Neuronal stem cell (in vitro differentiated cells): ENCODE results near the gene FGF8.

Experiments used
- DNase-seq: peaks from one replicate; pipeline ENCODE4 v3.0.0-alpha.2; 2013; ENCODE audit warnings: low spot score
- H2AFZ ChIP-seq: one replicate; pipeline ENCODE4 v1.6.1; 2013; ENCODE audit warnings: mild to moderate bottlenecking, low read length, inconsistent platforms
- H2AK5ac ChIP-seq: 2 replicates; pipeline ENCODE4 v1.6.1; 2013; ENCODE audit warnings: low read depth, mild to moderate bottlenecking, inconsistent platforms, low read length, moderate library complexity, mixed read lengths
- H2BK120ac ChIP-seq: 2 replicates; pipeline ENCODE4 v1.6.1; 2013; ENCODE audit warnings: low read depth, mild to moderate bottlenecking, inconsistent platforms, low read length, moderate library complexity, mixed read lengths
- H2BK12ac ChIP-seq: one replicate; pipeline ENCODE4 v1.6.1; 2013; ENCODE audit warnings: low read length, inconsistent platforms
- H2BK15ac ChIP-seq: 2 replicates; pipeline ENCODE4 v1.6.1; 2013; ENCODE audit warnings: mild to moderate bottlenecking, low read length, inconsistent platforms, mixed read lengths
- H2BK5ac ChIP-seq: one replicate; pipeline ENCODE4 v1.6.1; 2013; ENCODE audit warnings: inconsistent platforms, mild to moderate bottlenecking, low read length, moderate library complexity
- H3K14ac ChIP-seq: one replicate; pipeline ENCODE4 v1.6.1; 2013; ENCODE audit warnings: low read length, inconsistent platforms
- H3K18ac ChIP-seq: 2 replicates; pipeline ENCODE4 v1.6.1; 2013; ENCODE audit warnings: low read length, inconsistent platforms
- H3K23ac ChIP-seq: 2 replicates; pipeline ENCODE4 v1.6.1; 2013; ENCODE audit warnings: low read depth, mild to moderate bottlenecking, mixed read lengths, low read length, inconsistent platforms; ENCODE audit not compliant: poor library complexity
- H3K27ac ChIP-seq: replicated peaks from 3 replicates; pipeline ENCODE4 v1.5.1; 2013; ENCODE audit warnings: low read length, inconsistent platforms
- H3K27me3 ChIP-seq, 3 experiments: 2 replicates each; pipeline ENCODE4 v1.6.1; 2013; ENCODE audit warnings: low read length in 3 of 3, mild to moderate bottlenecking in 2 of 3, inconsistent platforms in 1 of 3, low read depth in 1 of 3, mixed read lengths in 1 of 3, moderate library complexity in 1 of 3; ENCODE audit not compliant: control insufficient read depth in 3 of 3, insufficient read depth in 3 of 3
- H3K36me3 ChIP-seq, 2 donors: replicated peaks in 1 of 2; 2 replicates each; pipeline ENCODE4 v1.6.1; 2013; ENCODE audit warnings: low read length in 2 of 2; ENCODE audit not compliant: control insufficient read depth in 2 of 2, insufficient read depth in 2 of 2
- H3K4ac ChIP-seq: 2 replicates; pipeline ENCODE4 v1.6.1; 2013; ENCODE audit warnings: inconsistent platforms, mild to moderate bottlenecking, low read length, moderate library complexity
- H3K4me1 ChIP-seq, 2 donors: 1 replicate in 1 of 2; 2 replicates in 1 of 2; pipeline ENCODE4 v1.6.1; 2013; ENCODE audit warnings: low read length in 2 of 2, low read depth in 1 of 2; ENCODE audit not compliant: control insufficient read depth in 2 of 2, insufficient read depth in 1 of 2
- H3K4me2 ChIP-seq: one replicate; pipeline ENCODE4 v1.6.1; 2013; ENCODE audit warnings: mild to moderate bottlenecking, low read length, inconsistent platforms; ENCODE audit not compliant: insufficient read depth, poor library complexity, severe bottlenecking
- H3K4me3 ChIP-seq, 2 donors: 2 replicates each; pipeline ENCODE4 v1.5.1; 2013; ENCODE audit warnings: low read length in 2 of 2, mild to moderate bottlenecking in 2 of 2, inconsistent platforms in 1 of 2, moderate library complexity in 1 of 2
- H3K79me1 ChIP-seq: one replicate; pipeline ENCODE4 v1.6.1; 2013; ENCODE audit warnings: low read depth, mild to moderate bottlenecking, inconsistent platforms, low read length, moderate library complexity
- H3K9ac ChIP-seq: one replicate; pipeline ENCODE4 v1.6.1; 2013; ENCODE audit warnings: mild to moderate bottlenecking, low read depth, low read length, inconsistent platforms; ENCODE audit not compliant: poor library complexity
- H3K9me3 ChIP-seq, 2 donors: replicated peaks in 1 of 2; 2 replicates each; pipeline versions ENCODE3 to v1.6.1; 2013; ENCODE audit warnings: low read length in 2 of 2, mild to moderate bottlenecking in 2 of 2, inconsistent platforms in 1 of 2, low read depth in 1 of 2, mixed read lengths in 1 of 2, moderate library complexity in 1 of 2; ENCODE audit not compliant: control insufficient read depth in 2 of 2, insufficient read depth in 1 of 2
- H4K8ac ChIP-seq: one replicate; pipeline ENCODE4 v1.6.1; 2013; ENCODE audit warnings: low read depth, mild to moderate bottlenecking, inconsistent platforms, low read length, moderate library complexity
- H4K91ac ChIP-seq: one replicate; pipeline ENCODE4 v1.6.1; 2013; ENCODE audit warnings: low read length, low read depth, mild to moderate bottlenecking, inconsistent platforms; ENCODE audit not compliant: poor library complexity
- WGBS, 2 donors: extraction: QIAGEN DNeasy Blood & Tissue Kit; methylation state at CpG; one replicate each; pipeline ENCODE4 v1.1.7; 2013; ENCODE audit warnings: missing lambda C conversion rate in 2 of 2, mixed read lengths in 1 of 2; ENCODE audit not compliant: insufficient read length in 2 of 2, insufficient replicate concordance in 1 of 2; ENCODE audit errors: extremely low coverage in 2 of 2; 5-methylcytosine and 5-hydroxymethylcytosine counted together

Gene FGF8

DNA sequence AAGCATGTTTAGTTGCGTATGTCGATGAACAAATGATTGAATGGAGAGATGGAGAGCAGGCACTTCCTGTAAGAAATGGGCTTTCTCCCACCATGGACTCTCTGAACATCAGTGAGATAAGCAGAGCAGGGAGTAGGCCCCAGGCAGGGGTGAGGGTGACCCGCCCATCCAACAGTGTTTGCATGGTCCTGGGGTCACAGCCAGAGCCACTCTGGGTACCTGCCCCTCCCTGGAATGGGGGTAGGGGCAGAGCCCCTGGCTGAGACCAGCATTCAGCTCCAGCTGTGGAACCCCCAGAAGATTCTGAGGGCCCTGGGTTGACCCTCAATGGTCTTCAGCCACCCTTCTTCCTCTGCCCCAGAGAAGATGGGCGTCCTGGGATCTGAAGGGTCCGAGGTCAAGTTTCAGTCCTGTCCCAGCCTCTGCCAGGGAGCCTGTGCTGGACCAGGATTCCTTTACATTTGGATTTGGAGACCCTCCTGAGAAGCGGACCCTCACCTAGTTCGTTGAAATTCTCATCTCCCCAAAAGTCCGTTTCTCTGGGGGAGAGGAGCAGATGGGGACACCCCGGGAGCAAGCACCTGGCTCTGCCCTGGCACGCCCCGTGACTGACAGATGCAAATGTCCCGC is 2.4 kb upstream of the FGF8 start:
- Histone ChIP-seq H3K4ac (no peak overlapping the region), H2AFZ (peak overlapping the region; percentile 86), H3K27ac (no peak overlapping the region), H4K91ac (no peak overlapping the region), H3K4me1 (peaks cover 12 to 39% of the 10 kb centered on the region in 2 donors), H2AK5ac (peak overlapping the region; percentile 51), H2BK5ac (no peak overlapping the region), H3K18ac (peak overlapping the region; percentile 76), H3K9me3 (no peaks in the 10 kb centered on the region), H3K4me3 (peak overlapping the region in 1 of 2 donors; percentile 42), H3K27me3 (peaks cover 0 to 62% (median 46%) of the 10 kb centered on the region in 3 experiments), H3K9ac (no peak overlapping the region), H2BK15ac (no peak overlapping the region), H3K23ac (no peak overlapping the region), H3K4me2 (peak overlapping the region; percentile 84), H3K14ac (no peak overlapping the region), H2BK120ac (no peak overlapping the region), H3K79me1 (peaks cover 3% of the 10 kb centered on the region), H3K36me3 (peaks cover 0 to 4% of the 10 kb centered on the region in 2 donors), H2BK12ac (no peak overlapping the region), H4K8ac (no peak overlapping the region)
- no peak for DNase-seq
- no CpG with 5 or more reads among the region's 12 CpGs for WGBS, 2 donors

DNA sequence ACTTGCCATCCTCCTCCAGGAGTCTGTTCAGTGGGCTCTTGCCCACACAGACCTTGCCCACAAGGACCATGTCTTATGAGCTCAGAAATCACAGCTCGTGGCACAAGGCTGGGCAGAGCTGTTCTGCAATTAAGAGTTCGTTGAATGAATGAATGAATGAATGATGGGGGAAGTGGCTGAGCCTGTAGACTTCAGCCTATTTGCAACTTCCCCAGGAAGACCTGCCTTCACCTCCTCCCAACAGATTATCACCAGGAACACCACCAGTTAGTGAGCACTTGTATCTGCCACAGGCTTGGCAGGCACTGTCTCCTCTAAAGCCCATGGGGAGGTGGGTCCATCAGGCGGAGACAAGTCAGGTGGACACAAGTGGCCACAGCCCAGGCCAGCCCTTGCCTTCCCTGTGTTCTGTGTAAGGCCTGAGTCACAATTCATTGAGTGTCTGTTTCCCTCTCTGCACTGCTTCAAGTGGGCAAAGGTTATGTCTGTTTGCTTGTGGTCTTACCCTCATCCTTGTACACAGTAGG is 1.8 kb upstream of the FGF8 start:
- Histone ChIP-seq H3K79me1 (peaks cover 4% of the 10 kb centered on the region), H3K9me3 (no peaks in the 10 kb centered on the region), H2BK5ac (no peak overlapping the region), H3K4me2 (no peak overlapping the region), H2BK15ac (no peak overlapping the region), H4K91ac (no peak overlapping the region), H3K14ac (no peak overlapping the region), H3K36me3 (peaks cover 0 to 4% of the 10 kb centered on the region in 2 donors), H2BK12ac (no peak overlapping the region), H2BK120ac (no peak overlapping the region), H3K27me3 (peaks cover 0 to 68% (median 46%) of the 10 kb centered on the region in 3 experiments), H3K18ac (no peak overlapping the region), H3K23ac (no peak overlapping the region), H3K9ac (no peak overlapping the region), H3K4me1 (peaks cover 12 to 43% of the 10 kb centered on the region in 2 donors), H3K4ac (no peak overlapping the region), H2AK5ac (peak overlapping the region; percentile 51), H3K4me3 (no peak overlapping the region), H4K8ac (no peak overlapping the region), H2AFZ (no peak overlapping the region), H3K27ac (no peak overlapping the region)
- DNase-seq, result no peak
- no CpG with 5 or more reads among the region's 3 CpGs for WGBS, 2 donors

DNA sequence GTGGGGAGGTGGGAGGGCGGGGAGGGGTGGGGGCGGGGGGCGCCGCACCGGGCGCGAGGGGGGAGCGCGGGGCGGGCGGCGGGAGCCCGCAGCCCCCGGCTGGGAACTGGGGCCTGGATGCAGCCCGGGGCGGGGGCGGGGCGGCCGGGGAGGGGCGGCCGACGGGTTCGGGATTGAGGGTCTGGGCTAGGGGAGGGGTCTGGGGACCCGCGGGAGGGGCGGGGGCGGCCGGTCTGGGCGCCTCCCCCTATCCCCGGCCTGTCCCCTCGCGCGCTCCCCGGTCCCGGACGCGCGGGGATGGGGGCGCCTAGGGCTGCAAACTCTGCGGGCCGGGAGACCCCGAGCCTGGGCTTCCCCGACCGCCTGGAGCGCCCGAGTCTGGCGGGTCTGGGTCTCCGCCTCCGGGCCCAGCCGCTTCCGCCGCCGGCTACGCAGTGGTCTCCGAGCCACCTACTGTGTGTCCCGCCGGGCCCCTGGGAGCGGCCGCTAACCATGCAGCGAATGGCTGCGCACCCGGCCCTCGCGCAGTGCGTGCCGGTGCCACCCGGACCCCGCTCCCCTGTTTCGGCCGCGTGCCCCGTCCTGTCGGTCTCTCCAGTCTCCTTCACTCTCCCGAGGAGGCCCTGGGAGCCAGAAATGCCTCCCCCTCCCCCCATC is 375 bp upstream of the FGF8 start:
- peak overlapping the region; percentile 16 for H2BK15ac ChIP-seq
- peak overlapping the region; percentile 95 for H3K18ac ChIP-seq
- peak overlapping the region; percentile 22 for H2BK5ac ChIP-seq
- peak overlapping the region; percentile 45 for H3K23ac ChIP-seq
- peak overlapping the region; percentile 96 for H3K4me2 ChIP-seq
- H3K4ac ChIP-seq, result peak overlapping the region; percentile 28
- no peak overlapping the region for H4K8ac ChIP-seq
- peaks cover 8 to 46% of the 10 kb centered on the region in 2 donors for H3K4me1 ChIP-seq
- H2AFZ ChIP-seq, result no peak overlapping the region
- no peaks in the 10 kb centered on the region for H3K9me3 ChIP-seq
- WGBS, 2 donors, result no CpG with 5 or more reads among the region's 74 CpGs
- peak overlapping the region; percentile 60 for H3K9ac ChIP-seq
- no peak overlapping the region for H2BK120ac ChIP-seq
- H3K14ac ChIP-seq, result peak overlapping the region; percentile 5
- no peak overlapping the region for H4K91ac ChIP-seq
- peak overlapping the region in 1 of 2 donors; percentile 60 for H3K4me3 ChIP-seq
- peak overlapping the region; percentile 90 for H2AK5ac ChIP-seq
- no peak overlapping the region for H3K27ac ChIP-seq
- H3K36me3 ChIP-seq, result peaks cover 0 to 4% of the 10 kb centered on the region in 2 donors
- DNase-seq, result no peak
- peaks cover 0 to 82% (median 46%) of the 10 kb centered on the region in 3 experiments for H3K27me3 ChIP-seq
- peak overlapping the region; percentile 77 for H2BK12ac ChIP-seq
- peaks cover 8% of the 10 kb centered on the region for H3K79me1 ChIP-seq
